Coronary artery (tissue), 2 donors: ENCODE results near the gene PROCA1.

ENCODE experiments used
- DNase-seq: peaks from one replicate; pipeline ENCODE4 v3.0.0-alpha.2; 2017; ENCODE audit warnings: low spot score
- H3K27ac ChIP-seq, 2 donors: fragments of 200-600 bp; sonication (generic); one replicate each; pipeline ENCODE4 v1.5.1; 2016 to 2019
- H3K4me3 ChIP-seq: fragments of 200-600 bp; sonication (generic); 2 replicates; pipeline ENCODE4 v1.5.1; 2016; ENCODE audit warnings: mild to moderate bottlenecking, moderate library complexity
- CTCF ChIP-seq: fragments of 200-600 bp; sonication (generic); IDR thresholded peaks from one replicate; pipeline ENCODE4 v1.5.1; 2019; ENCODE audit warnings: antibody characterized with exemption

The PROCA1 gene

GRCh38 chr17:28707339-28707720 lies 4.4 kb downstream of the PROCA1 start:
- no peak for DNase-seq
- no peak for TF ChIP-seq CTCF
- Histone ChIP-seq H3K27ac (no peak overlapping the region), H3K4me3 (no peak overlapping the region)

GRCh38 chr17:28706471-28707338 lies 5.0 kb downstream of the PROCA1 start:
- Histone ChIP-seq H3K27ac (no peak overlapping the region), H3K4me3 (no peak overlapping the region)
- DNase-seq = no peak
- no peak for TF ChIP-seq CTCF

GRCh38 chr17:28705728-28706334 lies 5.9 kb downstream of the PROCA1 start:
- TF ChIP-seq CTCF = no peak
- no peak for DNase-seq
- H3K27ac ChIP-seq = no peak overlapping the region

GRCh38 chr17:28705074-28705659 lies 6.5 kb downstream of the PROCA1 start:
- DNase-seq = no peak
- no peak for TF ChIP-seq CTCF
- Histone ChIP-seq H3K27ac (no peak overlapping the region), H3K4me3 (no peak overlapping the region)

More at GRCh38 chr17:28705728-28706334, 5.9 kb downstream of the PROCA1 start:
- H3K4me3 ChIP-seq = no peak overlapping the region

GRCh38 chr17:28704219-28704858 lies 7.3 kb downstream of the PROCA1 start:
- DNase-seq = no peak
- Histone ChIP-seq H3K27ac (no peak overlapping the region), H3K4me3 (no peak overlapping the region)
- no peak for TF ChIP-seq CTCF

GRCh38 chr17:28703552-28704218 lies 8.0 kb downstream of the PROCA1 start:
- TF ChIP-seq CTCF = no peak
- H3K27ac ChIP-seq = no peak overlapping the region
- no peak for DNase-seq
- no peak overlapping the region for H3K4me3 ChIP-seq
